AG04449 (cell line): ENCODE data around the gene ADSS2.

Source experiments
- CTCF ChIA-PET: fragments of 350-600 bp; formaldehyde crosslinking; extraction: SDS; loops from one replicate; lab custom pipeline; 2021; ENCODE audit warnings: antibody characterized with exemption; lab: Yijun Ruan, JAX
- POLR2A ChIA-PET: fragments of 400-600, 350-600 bp; formaldehyde crosslinking; extraction: SDS; loops from one replicate; lab custom pipeline; 2020; ENCODE audit warnings: antibody characterized with exemption, inconsistent platforms; lab: Yijun Ruan, JAX
- DNase-seq: peaks from one replicate; pipeline ENCODE4 v3.0.0-alpha.2; 2010; ENCODE audit warnings: low read depth, low spot score
- H3K4me3 ChIP-seq: 2 replicates; pipeline ENCODE4 v1.5.1; 2011; ENCODE audit warnings: low read depth, mild to moderate bottlenecking, control low read depth, low read length
- CTCF ChIP-seq: IDR thresholded peaks from one replicate; pipeline ENCODE4 v1.5.1; 2011; ENCODE audit warnings: mild to moderate bottlenecking, moderate library complexity, low read length, control low read depth, inconsistent platforms; ENCODE audit not compliant: insufficient read depth; ENCODE audit errors: missing control alignments

The ADSS2 gene

GRCh38 chr1:244466724-244467123, 15.0 kb upstream of the ADSS2 start:
- no peak for TF ChIP-seq CTCF

GRCh38 chr1:244461245-244462071, 9.7 kb upstream of the ADSS2 start, which contains the start of gene CATSPERE:
TSS of gene CATSPERE (plus strand) at chr1:244461273. CDS start at chr1:244461430, 157 bp downstream.
- POLR2A ChIA-PET = interaction anchor here (0.6 kb wide), 1 partner anchor 16 kb away, joined by 3 read pairs; no protein-coding TSS in a partner anchor
- H3K4me3 ChIP-seq = peak within 1 kb of the TSS; percentile 61

More at GRCh38 chr1:244466724-244467123, 15.0 kb upstream of the ADSS2 start:
- H3K4me3 ChIP-seq = no peak overlapping the region
- DNase-seq = no peak
- CTCF ChIA-PET = no interaction called here
- POLR2A ChIA-PET = no interaction called here

DNA sequence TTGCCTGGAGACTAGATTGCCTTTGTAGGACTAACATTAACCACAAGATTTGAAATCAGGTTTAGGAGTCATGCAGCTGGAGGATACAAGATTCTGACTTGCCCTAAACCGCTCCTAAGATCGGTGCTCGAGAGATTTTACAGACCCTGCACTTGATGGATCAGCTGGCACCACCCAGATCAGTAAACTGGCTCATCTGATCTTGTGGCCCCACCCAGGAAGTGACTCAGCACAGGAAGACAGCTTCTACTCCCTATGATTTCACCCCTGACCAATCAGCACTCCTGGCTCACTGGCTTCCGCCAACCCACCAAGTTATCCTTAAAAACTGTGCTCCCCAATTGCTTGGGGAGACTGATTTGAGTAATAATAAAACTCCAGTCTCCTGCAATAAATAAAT, 8.5 kb upstream of the ADSS2 start:
- no peak overlapping the region for H3K4me3 ChIP-seq
- POLR2A ChIA-PET = interaction anchor here (0.9 kb wide), 1 partner anchor 9 kb away, joined by 3 read pairs; the partner anchor contains the start of gene ADSS2
- CTCF ChIA-PET = no interaction called here
- DNase-seq = no peak
- no peak for TF ChIP-seq CTCF

More at GRCh38 chr1:244461245-244462071, 9.7 kb upstream of the ADSS2 start, which contains the start of gene CATSPERE:
- CTCF ChIA-PET = interaction anchor here (0.7 kb wide), 1 partner anchor 368 kb away, joined by 3 read pairs; no protein-coding TSS in a partner anchor
- no peak for DNase-seq
- no peak for TF ChIP-seq CTCF

DNA sequence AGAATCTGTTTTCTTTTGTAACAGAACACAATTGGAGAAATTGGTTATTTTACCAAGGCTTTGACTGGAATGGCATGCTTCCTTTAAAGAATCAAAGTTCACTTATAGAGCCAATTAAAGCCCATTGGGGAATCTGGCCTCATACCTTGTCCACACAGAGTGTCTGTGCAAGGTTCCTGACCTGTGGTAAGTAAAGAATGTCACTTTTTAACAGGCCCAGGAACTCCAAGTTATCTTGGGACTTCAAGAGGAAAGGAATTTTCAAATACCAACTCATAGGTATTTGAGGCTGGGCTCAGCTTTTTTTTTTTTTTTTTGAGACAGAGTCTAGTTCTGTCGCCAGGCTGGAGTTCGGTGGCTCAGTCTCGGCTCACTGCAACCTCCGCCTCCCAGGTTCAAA, 7.1 kb upstream of the ADSS2 start:
- ChIA-PET POLR2A (interaction anchor here (0.7 kb wide), 1 partner anchor 75 kb away, joined by 6 read pairs; no protein-coding TSS in a partner anchor), CTCF (no interaction called here)
- no peak for DNase-seq
- TF ChIP-seq CTCF = no peak
- no peak overlapping the region for H3K4me3 ChIP-seq

DNA sequence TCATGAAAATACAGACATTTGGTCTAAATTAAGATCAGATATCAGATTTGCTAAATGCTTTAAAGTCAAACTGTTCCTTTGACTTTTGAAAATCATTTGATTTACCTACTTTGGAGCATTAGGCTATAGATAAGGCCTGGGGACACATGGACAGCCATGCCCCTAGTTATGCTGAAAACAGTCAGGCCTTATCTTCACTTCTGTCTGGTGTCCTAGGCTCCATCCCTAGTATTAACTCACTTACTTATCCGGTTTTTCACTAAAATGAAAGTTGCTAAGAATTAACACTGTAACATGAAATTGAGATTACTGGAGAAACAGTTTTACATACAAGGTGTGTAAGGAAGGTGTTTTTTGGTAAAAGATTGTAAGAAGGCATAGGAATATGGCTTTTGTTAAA, 4.9 kb upstream of the ADSS2 start:
- TF ChIP-seq CTCF = no peak
- POLR2A ChIA-PET = no interaction called here
- no peak overlapping the region for H3K4me3 ChIP-seq
- DNase-seq = no peak
- CTCF ChIA-PET = no interaction called here

DNA sequence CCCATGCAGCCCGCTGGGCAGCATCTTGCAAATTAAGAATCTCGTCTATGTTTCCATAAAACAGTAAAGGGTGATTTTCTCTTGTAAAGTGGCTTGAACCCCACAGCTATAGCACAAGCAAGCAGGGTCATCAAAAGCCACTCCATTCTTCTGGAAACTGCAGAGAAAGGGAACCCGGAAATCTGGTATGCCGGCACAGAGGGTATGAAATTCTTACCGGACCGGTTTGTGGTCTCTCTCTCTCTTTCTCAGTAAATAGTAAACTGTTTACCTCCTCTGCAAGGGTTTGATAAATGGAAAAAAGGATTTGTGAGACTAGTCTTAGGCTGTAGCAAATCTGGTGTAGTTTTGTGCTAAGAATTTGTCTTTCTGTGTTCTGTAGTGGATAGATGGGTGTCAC, 2.7 kb upstream of the ADSS2 start:
- DNase-seq = no peak
- H3K4me3 ChIP-seq = no peak overlapping the region
- no peak for TF ChIP-seq CTCF
- CTCF ChIA-PET = no interaction called here
- POLR2A ChIA-PET = no interaction called here
